HEK293 (cell line): ENCODE data around the gene IVNS1ABP.

ENCODE experiments used
- KLF9 ChIP-seq: fragments of 450-650 bp; formaldehyde crosslinking; IDR thresholded peaks from 2 replicates; pipeline ENCODE4 v1.5.1; 2016; ENCODE audit warnings: missing biosample characterization, missing genetic modification characterization, low read depth
- SALL2 ChIP-seq: fragments of 450-650 bp; formaldehyde crosslinking; IDR thresholded peaks from 2 replicates; pipeline ENCODE4 v1.5.0; 2017; ENCODE audit warnings: missing biosample characterization, mild to moderate bottlenecking, missing genetic modification characterization, borderline replicate concordance
- TCF7L2 ChIP-seq: IDR thresholded peaks from 2 replicates; pipeline ENCODE4 v1.6.1; 2011; ENCODE audit warnings: low read depth, mild to moderate bottlenecking, inconsistent platforms, low read length, moderate library complexity, borderline replicate concordance
- ZBTB17 ChIP-seq: fragments of 450-650 bp; formaldehyde crosslinking; IDR thresholded peaks from 2 replicates; pipeline ENCODE4 v1.5.1; 2016; ENCODE audit warnings: missing biosample characterization, missing genetic modification characterization
- ZBTB20 ChIP-seq: fragments of 450-650 bp; formaldehyde crosslinking; IDR thresholded peaks from 2 replicates; pipeline ENCODE4 v1.5.1; 2016; ENCODE audit warnings: missing biosample characterization, missing genetic modification characterization
- ZBTB48 ChIP-seq: fragments of 450-650 bp; formaldehyde crosslinking; IDR thresholded peaks from 2 replicates; pipeline ENCODE4 v1.5.1; 2016; ENCODE audit warnings: missing biosample characterization, missing genetic modification characterization
- ZFHX2 ChIP-seq: fragments of 450-650 bp; formaldehyde crosslinking; conservative IDR thresholded peaks from 2 replicates; pipeline ENCODE4 v1.5.1; 2016; ENCODE audit warnings: missing biosample characterization, missing genetic modification characterization
- ZFP37 ChIP-seq: fragments of 450-650 bp; formaldehyde crosslinking; IDR thresholded peaks from 2 replicates; pipeline ENCODE4 v1.5.1; 2016; ENCODE audit warnings: missing biosample characterization, missing genetic modification characterization
- ZNF133 ChIP-seq: fragments of 450-650 bp; formaldehyde crosslinking; IDR thresholded peaks from 2 replicates; pipeline ENCODE4 v1.5.1; 2016; ENCODE audit warnings: missing biosample characterization, missing genetic modification characterization
- ZNF239 ChIP-seq: fragments of 450-650 bp; formaldehyde crosslinking; IDR thresholded peaks from 2 replicates; pipeline ENCODE4 v1.5.1; 2016; ENCODE audit warnings: missing biosample characterization, missing genetic modification characterization
- ZNF248 ChIP-seq: fragments of 450-650 bp; formaldehyde crosslinking; IDR thresholded peaks from 2 replicates; pipeline ENCODE4 v1.5.1; 2017; ENCODE audit warnings: missing biosample characterization, missing genetic modification characterization
- ZNF37A ChIP-seq: fragments of 450-650 bp; IDR thresholded peaks from 2 replicates; pipeline ENCODE4 v1.5.1; 2018; ENCODE audit warnings: missing biosample characterization, missing genetic modification characterization
- ZNF391 ChIP-seq: fragments of 450-650 bp; formaldehyde crosslinking; IDR thresholded peaks from 2 replicates; pipeline ENCODE4 v1.5.1; 2016; ENCODE audit warnings: low read depth, missing biosample characterization, missing genetic modification characterization, borderline replicate concordance
- ZNF394 ChIP-seq: fragments of 450-650 bp; formaldehyde crosslinking; IDR thresholded peaks from 2 replicates; pipeline ENCODE4 v1.5.1; 2016; ENCODE audit warnings: missing biosample characterization, missing genetic modification characterization, mild to moderate bottlenecking, moderate library complexity, borderline replicate concordance
- ZNF416 ChIP-seq: fragments of 450-650 bp; formaldehyde crosslinking; IDR thresholded peaks from 2 replicates; pipeline ENCODE4 v1.5.1; 2016; ENCODE audit warnings: missing biosample characterization, missing genetic modification characterization
- ZNF521 ChIP-seq: fragments of 450-650 bp; formaldehyde crosslinking; IDR thresholded peaks from 2 replicates; pipeline ENCODE4 v1.5.1; 2017; ENCODE audit warnings: missing biosample characterization, mild to moderate bottlenecking, missing genetic modification characterization
- ZNF585B ChIP-seq: fragments of 450-650 bp; formaldehyde crosslinking; IDR thresholded peaks from 2 replicates; pipeline ENCODE4 v1.5.1; 2016; ENCODE audit warnings: missing biosample characterization, missing genetic modification characterization
- ZNF596 ChIP-seq: fragments of 450-650 bp; IDR thresholded peaks from 2 replicates; pipeline ENCODE4 v1.5.0; 2018; ENCODE audit warnings: missing biosample characterization, mild to moderate bottlenecking, missing genetic modification characterization, moderate library complexity
- ZNF654 ChIP-seq: fragments of 450-650 bp; formaldehyde crosslinking; IDR thresholded peaks from 2 replicates; pipeline ENCODE4 v1.5.1; 2016; ENCODE audit warnings: low read depth, missing biosample characterization, missing genetic modification characterization
- ZNF664 ChIP-seq: fragments of 450-650 bp; formaldehyde crosslinking; IDR thresholded peaks from 2 replicates; pipeline ENCODE4 v1.5.1; 2016; ENCODE audit warnings: missing biosample characterization, missing genetic modification characterization
- ZNF701 ChIP-seq: fragments of 450-650 bp; formaldehyde crosslinking; IDR thresholded peaks from 2 replicates; pipeline ENCODE4 v1.5.1; 2016; ENCODE audit warnings: missing biosample characterization, missing genetic modification characterization
- ZNF707 ChIP-seq: fragments of 450-650 bp; formaldehyde crosslinking; IDR thresholded peaks from 2 replicates; pipeline ENCODE4 v1.5.1; 2016; ENCODE audit warnings: missing biosample characterization, missing genetic modification characterization
- ZNF785 ChIP-seq: fragments of 450-650 bp; formaldehyde crosslinking; IDR thresholded peaks from 2 replicates; pipeline ENCODE4 v1.5.1; 2016; ENCODE audit warnings: missing biosample characterization, missing genetic modification characterization
- ZNF792 ChIP-seq: fragments of 450-650 bp; formaldehyde crosslinking; IDR thresholded peaks from 2 replicates; pipeline ENCODE4 v1.5.1; 2016; ENCODE audit warnings: missing biosample characterization, missing genetic modification characterization
- ZSCAN30 ChIP-seq: fragments of 450-650 bp; IDR thresholded peaks from 2 replicates; pipeline ENCODE4 v1.5.1; 2018; ENCODE audit warnings: missing biosample characterization, mild to moderate bottlenecking, missing genetic modification characterization, moderate library complexity
- TF ChIP-seq, protein P1 (sequence below): fragments of 450-650 bp; formaldehyde crosslinking; IDR thresholded peaks from 2 replicates; pipeline ENCODE4 v1.5.1; 2016; ENCODE audit warnings: missing biosample characterization, missing genetic modification characterization
- TF ChIP-seq, protein P2 (sequence below): fragments of 450-650 bp; formaldehyde crosslinking; IDR thresholded peaks from 2 replicates; pipeline ENCODE4 v1.5.1; 2016; ENCODE audit warnings: missing biosample characterization, missing genetic modification characterization
- TF ChIP-seq, protein P3 (sequence below): fragments of 450-650 bp; formaldehyde crosslinking; IDR thresholded peaks from 2 replicates; pipeline ENCODE4 v1.5.1; 2016; ENCODE audit warnings: missing biosample characterization, missing genetic modification characterization
- TF ChIP-seq, protein P4 (sequence below): fragments of 450-650 bp; formaldehyde crosslinking; IDR thresholded peaks from 2 replicates; pipeline ENCODE4 v1.5.1; 2016; ENCODE audit warnings: missing biosample characterization, missing genetic modification characterization, borderline replicate concordance

IVNS1ABP gene

DNA sequence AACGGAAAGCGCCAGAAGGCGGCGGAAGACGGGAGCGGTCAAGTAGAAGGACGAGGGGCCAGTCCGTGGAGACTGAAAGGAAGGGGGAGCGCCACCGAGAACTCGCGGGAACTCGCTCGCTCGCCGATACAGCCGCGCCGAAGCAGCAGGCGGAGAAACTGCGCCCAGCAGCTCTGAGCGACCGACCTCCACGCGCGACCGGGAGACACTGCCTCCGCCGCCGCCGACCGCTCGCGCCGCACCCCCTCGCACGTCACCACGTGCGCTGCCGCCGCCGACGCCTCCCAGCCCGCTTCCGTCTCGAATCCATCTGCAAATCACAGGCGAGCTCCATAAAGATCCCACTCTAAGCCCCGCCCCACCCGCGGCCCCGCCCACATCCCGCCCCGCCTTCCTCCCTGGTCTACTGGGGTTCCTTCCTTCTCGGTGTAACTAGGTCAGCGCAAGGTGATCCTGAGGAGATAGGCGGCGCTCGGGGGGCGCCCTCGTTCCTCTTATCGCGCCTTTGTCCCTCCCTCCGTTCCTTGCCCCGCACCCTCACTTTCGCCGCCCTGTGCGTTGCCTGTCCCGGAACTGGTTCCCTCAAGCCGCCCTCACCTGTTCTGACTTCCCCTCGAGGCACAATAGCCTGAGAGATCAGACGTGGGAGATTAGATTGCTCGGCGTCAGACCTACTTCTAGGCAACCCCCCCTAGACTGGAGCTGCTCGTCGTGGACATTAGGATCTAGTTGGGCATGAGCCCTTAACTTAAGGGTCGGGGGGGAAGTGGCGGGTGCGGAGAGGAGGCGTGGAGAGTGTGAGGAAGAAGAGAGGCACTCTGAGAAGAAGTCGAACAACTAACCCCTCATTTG is at the start of gene IVNS1ABP (continued):
- TF ChIP-seq, protein P1, sequence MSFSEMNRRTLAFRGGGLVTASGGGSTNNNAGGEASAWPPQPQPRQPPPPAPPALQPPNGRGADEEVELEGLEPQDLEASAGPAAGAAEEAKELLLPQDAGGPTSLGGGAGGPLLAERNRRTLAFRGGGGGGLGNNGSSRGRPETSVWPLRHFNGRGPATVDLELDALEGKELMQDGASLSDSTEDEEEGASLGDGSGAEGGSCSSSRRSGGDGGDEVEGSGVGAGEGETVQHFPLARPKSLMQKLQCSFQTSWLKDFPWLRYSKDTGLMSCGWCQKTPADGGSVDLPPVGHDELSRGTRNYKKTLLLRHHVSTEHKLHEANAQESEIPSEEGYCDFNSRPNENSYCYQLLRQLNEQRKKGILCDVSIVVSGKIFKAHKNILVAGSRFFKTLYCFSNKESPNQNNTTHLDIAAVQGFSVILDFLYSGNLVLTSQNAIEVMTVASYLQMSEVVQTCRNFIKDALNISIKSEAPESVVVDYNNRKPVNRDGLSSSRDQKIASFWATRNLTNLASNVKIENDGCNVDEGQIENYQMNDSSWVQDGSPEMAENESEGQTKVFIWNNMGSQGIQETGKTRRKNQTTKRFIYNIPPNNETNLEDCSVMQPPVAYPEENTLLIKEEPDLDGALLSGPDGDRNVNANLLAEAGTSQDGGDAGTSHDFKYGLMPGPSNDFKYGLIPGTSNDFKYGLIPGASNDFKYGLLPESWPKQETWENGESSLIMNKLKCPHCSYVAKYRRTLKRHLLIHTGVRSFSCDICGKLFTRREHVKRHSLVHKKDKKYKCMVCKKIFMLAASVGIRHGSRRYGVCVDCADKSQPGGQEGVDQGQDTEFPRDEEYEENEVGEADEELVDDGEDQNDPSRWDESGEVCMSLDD (tag by site-specific recombination) = peak; percentile 67
- TF ChIP-seq ZNF248 (no peak), ZBTB48 (peak; percentile 99), ZFHX2 (tag by site-specific recombination) (peak; percentile 12; the same call in 1 of the 2 replicates), ZNF585B (no peak), ZNF701 (tag by site-specific recombination) (no peak), ZNF416 (no peak), ZNF239 (tag by site-specific recombination) (no peak), ZNF654 (no peak), ZNF391 (tag by site-specific recombination) (peak; percentile 87), ZNF664 (tag by site-specific recombination) (no peak), ZFP37 (tag by site-specific recombination) (no peak), SALL2 (no peak), ZNF792 (tag by site-specific recombination) (no peak), ZNF596 (tag by site-specific recombination) (no peak), ZNF785 (peak; percentile 97), ZSCAN30 (tag by site-specific recombination) (peak; percentile 29; the same call in 1 of the 2 replicates), ZNF707 (tag by site-specific recombination) (no peak), ZNF133 (tag by site-specific recombination) (no peak), TCF7L2 (no peak), ZNF394 (no peak), ZNF521 (no peak), ZBTB20 (tag by site-specific recombination) (no peak; the same call in 1 of the 2 replicates), ZNF37A (tag by site-specific recombination) (no peak), KLF9 (peak; percentile 84), ZBTB17 (peak; percentile 89)
- TF ChIP-seq, protein P2, sequence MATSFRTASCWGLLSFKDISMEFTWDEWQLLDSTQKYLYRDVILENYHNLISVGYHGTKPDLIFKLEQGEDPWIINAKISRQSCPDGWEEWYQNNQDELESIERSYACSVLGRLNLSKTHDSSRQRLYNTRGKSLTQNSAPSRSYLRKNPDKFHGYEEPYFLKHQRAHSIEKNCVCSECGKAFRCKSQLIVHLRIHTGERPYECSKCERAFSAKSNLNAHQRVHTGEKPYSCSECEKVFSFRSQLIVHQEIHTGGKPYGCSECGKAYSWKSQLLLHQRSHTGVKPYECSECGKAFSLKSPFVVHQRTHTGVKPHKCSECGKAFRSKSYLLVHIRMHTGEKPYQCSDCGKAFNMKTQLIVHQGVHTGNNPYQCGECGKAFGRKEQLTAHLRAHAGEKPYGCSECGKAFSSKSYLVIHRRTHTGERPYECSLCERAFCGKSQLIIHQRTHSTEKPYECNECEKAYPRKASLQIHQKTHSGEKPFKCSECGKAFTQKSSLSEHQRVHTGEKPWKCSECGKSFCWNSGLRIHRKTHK = no peak
- TF ChIP-seq, protein P3, sequence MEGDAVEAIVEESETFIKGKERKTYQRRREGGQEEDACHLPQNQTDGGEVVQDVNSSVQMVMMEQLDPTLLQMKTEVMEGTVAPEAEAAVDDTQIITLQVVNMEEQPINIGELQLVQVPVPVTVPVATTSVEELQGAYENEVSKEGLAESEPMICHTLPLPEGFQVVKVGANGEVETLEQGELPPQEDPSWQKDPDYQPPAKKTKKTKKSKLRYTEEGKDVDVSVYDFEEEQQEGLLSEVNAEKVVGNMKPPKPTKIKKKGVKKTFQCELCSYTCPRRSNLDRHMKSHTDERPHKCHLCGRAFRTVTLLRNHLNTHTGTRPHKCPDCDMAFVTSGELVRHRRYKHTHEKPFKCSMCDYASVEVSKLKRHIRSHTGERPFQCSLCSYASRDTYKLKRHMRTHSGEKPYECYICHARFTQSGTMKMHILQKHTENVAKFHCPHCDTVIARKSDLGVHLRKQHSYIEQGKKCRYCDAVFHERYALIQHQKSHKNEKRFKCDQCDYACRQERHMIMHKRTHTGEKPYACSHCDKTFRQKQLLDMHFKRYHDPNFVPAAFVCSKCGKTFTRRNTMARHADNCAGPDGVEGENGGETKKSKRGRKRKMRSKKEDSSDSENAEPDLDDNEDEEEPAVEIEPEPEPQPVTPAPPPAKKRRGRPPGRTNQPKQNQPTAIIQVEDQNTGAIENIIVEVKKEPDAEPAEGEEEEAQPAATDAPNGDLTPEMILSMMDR = peak; percentile 80
- TF ChIP-seq, protein P4, sequence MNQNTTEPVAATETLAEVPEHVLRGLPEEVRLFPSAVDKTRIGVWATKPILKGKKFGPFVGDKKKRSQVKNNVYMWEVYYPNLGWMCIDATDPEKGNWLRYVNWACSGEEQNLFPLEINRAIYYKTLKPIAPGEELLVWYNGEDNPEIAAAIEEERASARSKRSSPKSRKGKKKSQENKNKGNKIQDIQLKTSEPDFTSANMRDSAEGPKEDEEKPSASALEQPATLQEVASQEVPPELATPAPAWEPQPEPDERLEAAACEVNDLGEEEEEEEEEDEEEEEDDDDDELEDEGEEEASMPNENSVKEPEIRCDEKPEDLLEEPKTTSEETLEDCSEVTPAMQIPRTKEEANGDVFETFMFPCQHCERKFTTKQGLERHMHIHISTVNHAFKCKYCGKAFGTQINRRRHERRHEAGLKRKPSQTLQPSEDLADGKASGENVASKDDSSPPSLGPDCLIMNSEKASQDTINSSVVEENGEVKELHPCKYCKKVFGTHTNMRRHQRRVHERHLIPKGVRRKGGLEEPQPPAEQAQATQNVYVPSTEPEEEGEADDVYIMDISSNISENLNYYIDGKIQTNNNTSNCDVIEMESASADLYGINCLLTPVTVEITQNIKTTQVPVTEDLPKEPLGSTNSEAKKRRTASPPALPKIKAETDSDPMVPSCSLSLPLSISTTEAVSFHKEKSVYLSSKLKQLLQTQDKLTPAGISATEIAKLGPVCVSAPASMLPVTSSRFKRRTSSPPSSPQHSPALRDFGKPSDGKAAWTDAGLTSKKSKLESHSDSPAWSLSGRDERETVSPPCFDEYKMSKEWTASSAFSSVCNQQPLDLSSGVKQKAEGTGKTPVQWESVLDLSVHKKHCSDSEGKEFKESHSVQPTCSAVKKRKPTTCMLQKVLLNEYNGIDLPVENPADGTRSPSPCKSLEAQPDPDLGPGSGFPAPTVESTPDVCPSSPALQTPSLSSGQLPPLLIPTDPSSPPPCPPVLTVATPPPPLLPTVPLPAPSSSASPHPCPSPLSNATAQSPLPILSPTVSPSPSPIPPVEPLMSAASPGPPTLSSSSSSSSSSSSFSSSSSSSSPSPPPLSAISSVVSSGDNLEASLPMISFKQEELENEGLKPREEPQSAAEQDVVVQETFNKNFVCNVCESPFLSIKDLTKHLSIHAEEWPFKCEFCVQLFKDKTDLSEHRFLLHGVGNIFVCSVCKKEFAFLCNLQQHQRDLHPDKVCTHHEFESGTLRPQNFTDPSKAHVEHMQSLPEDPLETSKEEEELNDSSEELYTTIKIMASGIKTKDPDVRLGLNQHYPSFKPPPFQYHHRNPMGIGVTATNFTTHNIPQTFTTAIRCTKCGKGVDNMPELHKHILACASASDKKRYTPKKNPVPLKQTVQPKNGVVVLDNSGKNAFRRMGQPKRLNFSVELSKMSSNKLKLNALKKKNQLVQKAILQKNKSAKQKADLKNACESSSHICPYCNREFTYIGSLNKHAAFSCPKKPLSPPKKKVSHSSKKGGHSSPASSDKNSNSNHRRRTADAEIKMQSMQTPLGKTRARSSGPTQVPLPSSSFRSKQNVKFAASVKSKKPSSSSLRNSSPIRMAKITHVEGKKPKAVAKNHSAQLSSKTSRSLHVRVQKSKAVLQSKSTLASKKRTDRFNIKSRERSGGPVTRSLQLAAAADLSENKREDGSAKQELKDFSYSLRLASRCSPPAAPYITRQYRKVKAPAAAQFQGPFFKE (tag by site-specific recombination) = no peak
